Heart right ventricle (tissue), 16 donors: ENCODE data around the gene ST7. TPM values are rescaled to one million over a fixed set of nuclear protein-coding genes. Genes with fewer than 3 reads are reported as not detected.

Experiments
- ATAC-seq, 8 donors: fragments of 200-7000 bp; cut with Tn5 transposase; one replicate each; pipeline ENCODE4 v1.9.1; 2020; ENCODE audit warnings: mild to moderate bottlenecking in 8 of 8, moderate library complexity in 8 of 8, moderate number of reproducible peaks in 1 of 8
- DNase-seq, 2 donors: peaks; one replicate each; pipeline ENCODE4 v3.0.0-alpha.2; 2020
- H3K27ac ChIP-seq, 10 donors: fragments of 200-600 bp; sonication (generic) in 2 of 10; one replicate each; pipeline versions ENCODE4 v1.5.0 to v1.8.0; 2020 to 2022; ENCODE audit warnings: mild to moderate bottlenecking in 3 of 10
- H3K27me3 ChIP-seq, 7 donors: fragments of 200-600 bp; one replicate each; pipeline ENCODE4 v1.8.0; 2021 to 2022; ENCODE audit warnings: mild to moderate bottlenecking in 2 of 7
- H3K36me3 ChIP-seq, 9 donors: fragments of 200-600 bp; sonication (generic) in 1 of 9; one replicate each; pipeline versions ENCODE4 v1.5.0 to v1.8.0; 2020 to 2022; ENCODE audit warnings: mild to moderate bottlenecking in 2 of 9
- H3K4me1 ChIP-seq, 9 donors: fragments of 200-600 bp; sonication (generic) in 1 of 9; one replicate each; pipeline versions ENCODE4 v1.5.0 to v1.8.0; 2020 to 2022; ENCODE audit warnings: mild to moderate bottlenecking in 4 of 9
- H3K4me3 ChIP-seq, 10 donors: fragments of 200-600 bp; sonication (generic) in 2 of 10; one replicate each; pipeline versions ENCODE4 v1.5.0 to v1.8.0; 2020 to 2022; ENCODE audit warnings: mild to moderate bottlenecking in 7 of 10, moderate library complexity in 2 of 10
- H3K9me3 ChIP-seq, 11 donors: fragments of 200-600 bp in 10 of 11; sonication (generic) in 2 of 11; one replicate each; pipeline versions ENCODE4 v1.5.0 to v1.8.0; 2013 to 2022; ENCODE audit warnings: mild to moderate bottlenecking in 2 of 11, control low read depth in 1 of 11, moderate library complexity in 1 of 11
- CTCF ChIP-seq, 9 donors: fragments of 200-600 bp; sonication (generic) in 2 of 9; IDR thresholded peaks; one replicate each; pipeline versions ENCODE4 v1.5.0 to v1.8.0; 2021 to 2022; ENCODE audit warnings: antibody characterized with exemption in 9 of 9, mild to moderate bottlenecking in 5 of 9, moderate library complexity in 1 of 9
- whole genome bisulfite sequencing, 2 donors: extraction: QIAGEN DNeasy Blood & Tissue Kit; methylation state at CpG; one replicate each; pipeline ENCODE4 v1.1.7; 2013; ENCODE audit warnings: inconsistent platforms in 1 of 2; 5-methylcytosine and 5-hydroxymethylcytosine counted together
- intact Hi-C, 10 donors: fragments of 100-400 bp; cut with DNase I; formaldehyde crosslinking; loops; one replicate each; pipeline versions ENCODE4 v1.11.1 to v1.14.2; 2022
- polyA plus RNA-seq, 2 donors: library from polyadenylated mRNA; stranded (reverse); fragments of 200-250 nt; gene quantifications; one replicate each; pipeline ENCODE4 v1.2.3, GENCODE V29; 2013
- total RNA-seq, 10 donors: library from RNA; stranded (reverse); fragmentation: NEBNext Ultra II Directional in 3 of 10; extraction: Animal tissue kit (Norgen Biotek cat#: 25700) in 3 of 10; gene quantifications; one replicate each; pipeline versions ENCODE4 v1.2.1 to v1.2.4, GENCODE V29; 2021 to 2023
- donor health status: Arrhythmogenic right ventricular cardiomyopathy.
- donor health status: ischemic (EF 13 %, LVEDD 7.1; RV severe dilation, severe dysfunction).
- donor health status: healthy with polysubstance abuse.
- donor health status: DM: no; HTN: yes; CAD: no.
- donor health status: DM: no; HTN: no; CAD: no.
- donor health status: ischemic (EF 25% LVEDD 6.9; RV normal size, moderate dysfunction).
- donor health status: ischemic (EF 25% LVEDD 5.7; RV mildly dilated, moderate dysfunction).
- donor health status: healthy.
- donor health status: DM: yes; HTN: yes; CAD: no.
- donor health status: Ischemic cardiomyopathy.
- donor health status: ischemic (EF 35%, LVEDD 5.7; RV mildly dilated, moderate dysfunction).
- donor health status: nonischemic (EF 11% LVEDD 7.7; RV severe dilation, severe dysfunction).
- donor health status: DM: yes; HTN: yes; CAD: no.
- donor health status: PGD.
- donor health status: ischemic (EF 29% LVEDD 5.4; RV normal size, mild dysfunction).
- donor health status: nonischemic (EF 23%, LVEDD 6.1; RV moderate dilation, normal function).

The ST7 gene
- total and polyA plus RNA-seq, 12 donors = 20.1 to 40.2 (median 23.4) TPM

GRCh38 chr7:117090791-117091190, 137.5 kb downstream of the ST7 start:
- no peak overlapping the region for H3K4me3 ChIP-seq
- TF ChIP-seq CTCF (IDR thresholded peaks at IDR 0.05) = no peak
- H3K36me3 ChIP-seq = no peaks in the 10 kb centered on the region
- no peaks in the 10 kb centered on the region for H3K27me3 ChIP-seq
- ATAC-seq (peak in 2 of 8 donors; percentile 50 to 59), DNase-seq (no peak)
- peaks cover 3 to 53% (median 40%) of the 10 kb centered on the region in 9 donors for H3K4me1 ChIP-seq
- H3K27ac ChIP-seq = no peak overlapping the region
- intact Hi-C loops = no loop called here
- 61 to 67% methylated on average over 5 of the region's 5 CpGs for WGBS, 2 donors
- H3K9me3 ChIP-seq = no peaks in the 10 kb centered on the region

DNA sequence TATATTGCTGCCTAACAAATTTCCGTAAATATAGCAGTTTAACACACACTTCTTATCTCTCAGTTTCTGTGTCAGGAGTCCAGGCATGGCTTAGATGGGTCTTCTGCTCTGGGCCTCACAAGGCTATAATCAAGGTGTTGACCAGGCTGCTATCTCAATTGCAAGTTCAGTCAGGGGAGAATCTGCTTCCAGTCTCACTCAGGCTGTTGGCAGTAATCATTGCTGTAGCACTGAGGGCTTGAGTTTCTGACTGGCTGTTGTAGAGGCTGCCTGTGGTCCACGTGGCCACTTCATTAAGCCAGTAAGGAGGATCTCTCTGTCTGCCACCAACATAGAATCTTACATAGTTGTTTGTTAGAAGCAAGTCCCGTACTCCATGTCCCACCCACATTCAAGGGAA, 138.4 kb downstream of the ST7 start:
- no peak for TF ChIP-seq CTCF (IDR thresholded peaks at IDR 0.05)
- DNase-seq = no peak
- H3K27me3 ChIP-seq = no peaks in the 10 kb centered on the region
- ATAC-seq = peak in 7 of 8 donors; percentile 36 to 66 (median 51)
- H3K36me3 ChIP-seq = no peaks in the 10 kb centered on the region
- peaks cover 3 to 55% (median 31%) of the 10 kb centered on the region in 9 donors for H3K4me1 ChIP-seq
- H3K4me3 ChIP-seq = no peak overlapping the region
- 54 to 63% methylated on average over 3 of the region's 3 CpGs for WGBS, 2 donors
- intact Hi-C loops = no loop called here
- H3K9me3 ChIP-seq = no peaks in the 10 kb centered on the region
- H3K27ac ChIP-seq = no peak overlapping the region

- Histone ChIP-seq H3K9me3 (no peaks in the 10 kb centered on the region), H3K27ac (no peak overlapping the region), H3K4me3 (no peak overlapping the region), H3K27me3 (no peaks in the 10 kb centered on the region), H3K36me3 (no peaks in the 10 kb centered on the region), H3K4me1 (peaks cover 0 to 48% (median 21%) of the 10 kb centered on the region in 9 donors)
- no peak for ATAC-seq
- TF ChIP-seq CTCF (IDR thresholded peaks at IDR 0.05) = no peak
- no peak for DNase-seq
- 81 to 84% methylated on average over 3 of the region's 3 CpGs for WGBS, 2 donors
- intact Hi-C loops = no loop called here
Measured at GRCh38 chr7:117092785-117093184, 139.5 kb downstream of the ST7 start.

- Histone ChIP-seq H3K4me1 (peaks cover 0 to 40% (median 15%) of the 10 kb centered on the region in 9 donors), H3K27ac (no peak overlapping the region), H3K9me3 (no peaks in the 10 kb centered on the region), H3K36me3 (no peaks in the 10 kb centered on the region), H3K27me3 (no peaks in the 10 kb centered on the region), H3K4me3 (no peak overlapping the region)
- ATAC-seq = no peak
- DNase-seq = no peak
- intact Hi-C loops = no loop called here
- WGBS, 2 donors = 85 to 91% methylated on average over 3 of the region's 3 CpGs
- TF ChIP-seq CTCF (IDR thresholded peaks at IDR 0.05) = no peak
Measured at GRCh38 chr7:117094457-117094856, 141.2 kb downstream of the ST7 start.
